Trophoblast cell (in vitro differentiated cells and primary cell): ENCODE data around the gene CGB2. TPM values are rescaled to one million over a fixed set of nuclear protein-coding genes. Genes with fewer than 3 reads are reported as not detected.
"Not testable (repeated sequence)": the region's sequence is repeated elsewhere in the genome, so short reads cannot be mapped to it uniquely, and the experiment has no call there.

Experiments
- DNase-seq, 2 donors: peaks; one replicate each; pipeline ENCODE4 v3.0.0-alpha.2; 2016
- H2AFZ ChIP-seq: 2 replicates; pipeline ENCODE4 v1.6.1; 2013; ENCODE audit warnings: low read length, moderate library complexity, mild to moderate bottlenecking; ENCODE audit not compliant: insufficient read depth, poor library complexity
- H2AK5ac ChIP-seq: 2 replicates; pipeline ENCODE4 v1.6.1; 2013; ENCODE audit warnings: mild to moderate bottlenecking, low read length
- H2BK120ac ChIP-seq: 2 replicates; pipeline ENCODE4 v1.6.1; 2013; ENCODE audit warnings: low read length, mild to moderate bottlenecking, moderate library complexity; ENCODE audit not compliant: insufficient read depth, poor library complexity
- H2BK12ac ChIP-seq: 2 replicates; pipeline ENCODE4 v1.6.1; 2013; ENCODE audit warnings: mild to moderate bottlenecking, low read length, moderate library complexity
- H2BK5ac ChIP-seq: 2 replicates; pipeline ENCODE4 v1.6.1; 2013; ENCODE audit warnings: low read length, low read depth, moderate library complexity, mild to moderate bottlenecking; ENCODE audit not compliant: poor library complexity
- H3K14ac ChIP-seq: 2 replicates; pipeline ENCODE4 v1.6.1; 2013; ENCODE audit warnings: mild to moderate bottlenecking, low read length
- H3K18ac ChIP-seq: 2 replicates; pipeline ENCODE4 v1.6.1; 2013; ENCODE audit warnings: mild to moderate bottlenecking, low read length
- H3K23ac ChIP-seq: 2 replicates; pipeline ENCODE4 v1.6.1; 2013; ENCODE audit warnings: low read length
- H3K27ac ChIP-seq: 2 replicates; pipeline ENCODE4 v1.5.1; 2013; ENCODE audit warnings: low read depth, mild to moderate bottlenecking, inconsistent platforms, low read length, moderate library complexity
- H3K27me3 ChIP-seq: 2 replicates; pipeline ENCODE4 v1.6.1; 2013; ENCODE audit warnings: inconsistent platforms, mild to moderate bottlenecking, low read length, moderate library complexity; ENCODE audit not compliant: insufficient read depth
- H3K36me3 ChIP-seq, 2 experiments: 1 replicate in 1 of 2; 2 replicates in 1 of 2; pipeline ENCODE4 v1.6.1; 2013; ENCODE audit warnings: low read length in 2 of 2, mild to moderate bottlenecking in 2 of 2, moderate library complexity in 1 of 2; ENCODE audit not compliant: insufficient read depth in 2 of 2, control insufficient read depth in 1 of 2
- H3K4ac ChIP-seq: 2 replicates; pipeline ENCODE4 v1.6.1; 2013; ENCODE audit warnings: low read depth, mild to moderate bottlenecking, low read length, moderate library complexity
- H3K4me1 ChIP-seq, 2 experiments: 1 replicate in 1 of 2; 2 replicates in 1 of 2; pipeline ENCODE4 v1.6.1; 2013; ENCODE audit warnings: low read length in 2 of 2, mild to moderate bottlenecking in 2 of 2, moderate library complexity in 1 of 2; ENCODE audit not compliant: insufficient read depth in 2 of 2, control insufficient read depth in 1 of 2
- H3K4me2 ChIP-seq: 2 replicates; pipeline ENCODE4 v1.6.1; 2013; ENCODE audit warnings: inconsistent platforms, mild to moderate bottlenecking, low read length, moderate library complexity
- H3K4me3 ChIP-seq: 2 replicates; pipeline ENCODE4 v1.5.1; 2013; ENCODE audit warnings: mild to moderate bottlenecking, low read depth, low read length, inconsistent platforms
- H3K79me1 ChIP-seq: one replicate; pipeline ENCODE4 v1.6.1; 2013; ENCODE audit warnings: low read length
- H3K79me2 ChIP-seq: 2 replicates; pipeline ENCODE4 v1.6.1; 2013; ENCODE audit warnings: low read length, mild to moderate bottlenecking; ENCODE audit not compliant: control insufficient read depth, insufficient read depth, poor library complexity
- H3K9ac ChIP-seq: 2 replicates; pipeline ENCODE4 v1.6.1; 2013; ENCODE audit warnings: mild to moderate bottlenecking, low read length
- H3K9me3 ChIP-seq: 2 replicates; pipeline ENCODE4 v1.6.1; 2013; ENCODE audit warnings: low read depth, mild to moderate bottlenecking, control low read depth, inconsistent platforms, low read length; ENCODE audit not compliant: insufficient read depth
- H4K12ac ChIP-seq: 2 replicates; pipeline ENCODE4 v1.6.1; 2013; ENCODE audit warnings: low read depth, mild to moderate bottlenecking, low read length, moderate library complexity
- H4K8ac ChIP-seq: 2 replicates; pipeline ENCODE4 v1.6.1; 2013; ENCODE audit warnings: low read depth, mild to moderate bottlenecking, low read length, moderate library complexity
- H4K91ac ChIP-seq: one replicate; pipeline ENCODE4 v1.6.1; 2013; ENCODE audit warnings: low read depth, mild to moderate bottlenecking, low read length, moderate library complexity
- WGBS: extraction: QIAGEN DNeasy Blood & Tissue Kit; methylation state at CpG from one replicate; pipeline ENCODE4 v1.1.7; 2013; ENCODE audit warnings: missing lambda C conversion rate; ENCODE audit not compliant: insufficient read length, insufficient coverage; ENCODE audit errors: extremely low coverage; 5-methylcytosine and 5-hydroxymethylcytosine counted together
- polyA plus RNA-seq: library from polyadenylated mRNA; stranded (reverse); fragments of 200-250 nt; gene quantifications from 2 replicates; pipeline ENCODE4 v1.2.3, GENCODE V29; 2013

The CGB2 gene
- polyA plus RNA-seq, result 0.30 and 0.33 TPM in 2 replicates

DNA sequence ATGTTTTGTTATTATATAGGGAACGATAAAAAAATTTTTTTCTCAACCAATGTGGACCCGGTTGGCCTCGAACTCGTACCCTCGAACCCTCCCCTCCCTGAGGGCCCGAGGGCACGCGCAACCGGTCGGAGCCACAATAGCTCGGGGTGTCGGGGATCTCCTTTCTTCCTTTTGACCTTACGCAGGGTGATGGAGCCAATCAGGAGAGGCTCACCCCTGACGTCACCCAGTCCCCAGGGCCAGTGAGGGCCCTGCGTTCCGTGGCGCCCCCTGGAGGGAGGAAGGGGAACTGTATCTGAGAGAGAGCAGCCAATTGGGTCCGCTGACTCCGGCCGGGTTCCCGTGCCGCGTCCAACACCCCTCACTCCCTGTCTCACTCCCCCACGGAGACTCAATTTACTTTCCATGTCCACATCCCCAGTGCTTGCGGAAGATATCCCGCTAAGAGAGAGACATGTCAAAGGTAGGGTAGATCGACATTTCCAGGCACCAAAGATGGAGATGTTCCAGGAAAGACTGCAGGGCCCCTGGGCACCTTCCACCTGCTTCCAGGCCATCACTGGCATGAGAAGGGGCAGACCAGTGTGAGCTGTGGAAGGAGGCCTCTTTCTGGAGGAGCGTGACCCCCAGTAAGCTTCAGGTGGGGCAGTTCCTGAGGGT is at the start of gene CGB2:
Gene CGB2, plus strand, starts transcription at position 249 of the 660 bp plus-strand sequence. Its CDS starts 206 bp downstream, at position 455.
- not testable (repeated sequence) for H3K23ac ChIP-seq, H3K4ac ChIP-seq, H3K27ac ChIP-seq, H3K4me3 ChIP-seq, H3K9ac ChIP-seq, H3K9me3 ChIP-seq, H2AFZ ChIP-seq, DNase-seq, H4K8ac ChIP-seq, H3K79me1 ChIP-seq, H3K79me2 ChIP-seq, H3K36me3 ChIP-seq, H4K12ac ChIP-seq, H2BK12ac ChIP-seq, H3K4me2 ChIP-seq, H2BK120ac ChIP-seq, H3K18ac ChIP-seq, H4K91ac ChIP-seq, H2AK5ac ChIP-seq, H3K4me1 ChIP-seq, H2BK5ac ChIP-seq, H3K27me3 ChIP-seq, H3K14ac ChIP-seq
- WGBS, result no CpG with 5 or more reads among the region's 28 CpGs

DNA sequence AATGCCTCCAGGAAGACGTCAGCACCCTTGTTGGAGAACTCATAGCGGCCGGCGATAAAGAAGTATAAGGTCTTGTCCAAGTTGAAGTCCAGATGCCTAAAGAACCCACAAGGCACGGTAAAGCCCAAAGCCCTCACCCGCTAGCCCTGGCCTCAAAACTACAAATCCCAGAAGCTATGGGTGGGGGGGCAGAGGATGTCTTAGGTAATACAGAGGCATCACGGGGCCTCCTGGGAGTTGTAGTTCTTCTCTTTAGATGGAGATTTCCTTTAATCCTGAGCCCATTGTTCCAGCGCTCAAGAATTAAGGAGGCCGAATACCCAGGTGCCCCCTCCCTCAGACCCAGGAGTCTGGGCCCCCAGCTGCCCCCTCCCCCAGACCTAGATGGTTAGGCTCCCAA is 49.4 kb upstream of the CGB2 start:
- Histone ChIP-seq H3K9ac (no peak overlapping the region), H2BK120ac (no peak overlapping the region), H4K12ac (no peak overlapping the region), H4K91ac (no peak overlapping the region), H3K4me1 (no peaks in the 10 kb centered on the region), H3K27ac (no peak overlapping the region), H3K27me3 (no peaks in the 10 kb centered on the region), H3K4me2 (no peak overlapping the region), H3K79me2 (no peaks in the 10 kb centered on the region), H2AFZ (no peak overlapping the region), H3K23ac (no peak overlapping the region), H3K4me3 (no peak overlapping the region), H3K14ac (no peak overlapping the region), H3K18ac (no peak overlapping the region), H3K4ac (no peak overlapping the region), H2BK12ac (no peak overlapping the region), H3K9me3 (no peaks in the 10 kb centered on the region), H3K36me3 (peaks cover 64 to 65% of the 10 kb centered on the region in 2 experiments), H2BK5ac (no peak overlapping the region), H3K79me1 (no peaks in the 10 kb centered on the region), H4K8ac (no peak overlapping the region), H2AK5ac (no peak overlapping the region)
- DNase-seq, result no peak
- no CpG with 5 or more reads among the region's 9 CpGs for whole genome bisulfite sequencing

DNA sequence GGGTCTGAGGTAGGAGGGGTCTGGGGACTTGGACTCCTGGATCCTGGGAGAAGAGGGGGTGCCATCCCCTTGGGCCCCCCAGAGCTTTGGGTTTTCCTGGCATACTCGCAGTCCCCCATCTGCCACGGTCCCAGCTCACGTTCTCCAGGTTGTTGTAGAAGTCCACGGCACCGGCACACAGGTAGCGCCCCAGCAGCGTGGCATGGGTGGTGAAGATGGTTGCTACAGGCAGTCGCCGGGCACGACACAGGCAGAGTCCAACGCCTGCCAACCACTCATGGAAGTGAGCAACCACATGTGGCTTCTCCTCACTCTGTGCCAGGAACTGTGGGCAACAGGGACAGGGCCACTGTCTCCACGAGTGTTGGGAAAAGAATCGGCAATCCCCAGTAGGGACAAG is 46.0 kb upstream of the CGB2 start:
- Histone ChIP-seq H3K9me3 (no peaks in the 10 kb centered on the region), H3K27ac (no peak overlapping the region), H3K4ac (no peak overlapping the region), H2BK12ac (no peak overlapping the region), H2AK5ac (no peak overlapping the region), H3K18ac (no peak overlapping the region), H3K9ac (no peak overlapping the region), H4K8ac (no peak overlapping the region), H2BK120ac (no peak overlapping the region), H3K4me1 (peaks cover 11% of the 10 kb centered on the region in 2 experiments), H3K4me2 (no peak overlapping the region), H3K4me3 (no peak overlapping the region), H2AFZ (no peak overlapping the region), H3K79me1 (peaks cover 4% of the 10 kb centered on the region), H3K14ac (no peak overlapping the region), H3K27me3 (no peaks in the 10 kb centered on the region), H3K79me2 (no peaks in the 10 kb centered on the region), H2BK5ac (no peak overlapping the region), H3K23ac (no peak overlapping the region), H4K91ac (no peak overlapping the region), H4K12ac (no peak overlapping the region), H3K36me3 (peaks cover 61 to 68% of the 10 kb centered on the region in 2 experiments)
- no CpG with 5 or more reads among the region's 13 CpGs for WGBS
- no peak for DNase-seq

DNA sequence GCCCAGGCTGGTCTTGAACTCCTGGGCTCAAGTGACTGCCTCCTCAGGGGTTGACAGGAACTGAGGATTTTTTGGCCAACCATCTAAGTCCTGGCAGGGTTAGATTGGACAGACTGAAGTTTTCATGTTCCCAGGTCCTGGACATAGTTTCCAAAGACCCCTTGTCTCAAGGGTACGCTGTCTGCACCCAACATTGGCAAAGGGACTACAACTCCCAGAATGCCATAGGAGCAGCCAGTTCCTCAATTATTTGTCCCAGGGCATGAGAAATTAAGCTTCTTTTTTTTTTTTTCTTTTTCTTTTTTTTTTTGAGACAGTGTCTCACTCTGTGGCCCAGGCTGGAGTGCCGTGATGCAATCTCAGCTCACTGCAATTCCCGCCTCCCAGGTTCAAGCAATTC is 45.5 kb upstream of the CGB2 start:
- no peak overlapping the region for H3K18ac ChIP-seq
- H2BK12ac ChIP-seq, result no peak overlapping the region
- DNase-seq, result no peak
- no peak overlapping the region for H3K4me3 ChIP-seq
- H3K4me2 ChIP-seq, result no peak overlapping the region
- H2BK5ac ChIP-seq, result no peak overlapping the region
- H4K12ac ChIP-seq, result no peak overlapping the region
- peaks cover 4% of the 10 kb centered on the region for H3K79me1 ChIP-seq
- no CpG with 5 or more reads among the region's 3 CpGs for WGBS
- peaks cover 65 to 69% of the 10 kb centered on the region in 2 experiments for H3K36me3 ChIP-seq
- no peaks in the 10 kb centered on the region for H3K79me2 ChIP-seq
- no peaks in the 10 kb centered on the region for H3K9me3 ChIP-seq
- H4K91ac ChIP-seq, result no peak overlapping the region
- peaks cover 14 to 15% of the 10 kb centered on the region in 2 experiments for H3K4me1 ChIP-seq
- no peaks in the 10 kb centered on the region for H3K27me3 ChIP-seq
- no peak overlapping the region for H2AK5ac ChIP-seq
- H2AFZ ChIP-seq, result no peak overlapping the region
- no peak overlapping the region for H3K4ac ChIP-seq
- H3K14ac ChIP-seq, result no peak overlapping the region
- no peak overlapping the region for H3K9ac ChIP-seq
- H3K27ac ChIP-seq, result no peak overlapping the region
- H4K8ac ChIP-seq, result no peak overlapping the region
- H3K23ac ChIP-seq, result no peak overlapping the region
- H2BK120ac ChIP-seq, result no peak overlapping the region
